Gastroesophageal sphincter (tissue), 3 donors: Measurements from ENCODE around the gene HPS4.

Source experiments
- POLR2A ChIP-seq, 2 donors: fragments of 450-650 bp; IDR thresholded peaks; one replicate each; pipeline ENCODE4 v1.6.1; 2017; ENCODE audit warnings: antibody characterized with exemption in 2 of 2, mild to moderate bottlenecking in 2 of 2, moderate library complexity in 1 of 2
- POLR2AphosphoS5 ChIP-seq: sonication (generic); formaldehyde crosslinking; IDR thresholded peaks from one replicate; pipeline ENCODE4 v1.6.1; 2017; ENCODE audit warnings: antibody characterized with exemption
- TF ChIP-seq, protein P1 (sequence below), 4 experiments: fragments of 200-600 bp in 2 of 4; fragments of 450-650 bp in 2 of 4; sonication (generic) in 1 of 4; IDR thresholded peaks; one replicate each; pipeline ENCODE4 v1.5.1; 2017 to 2019; ENCODE audit warnings: antibody characterized with exemption in 4 of 4, mild to moderate bottlenecking in 2 of 4, moderate library complexity in 2 of 4

DNA sequence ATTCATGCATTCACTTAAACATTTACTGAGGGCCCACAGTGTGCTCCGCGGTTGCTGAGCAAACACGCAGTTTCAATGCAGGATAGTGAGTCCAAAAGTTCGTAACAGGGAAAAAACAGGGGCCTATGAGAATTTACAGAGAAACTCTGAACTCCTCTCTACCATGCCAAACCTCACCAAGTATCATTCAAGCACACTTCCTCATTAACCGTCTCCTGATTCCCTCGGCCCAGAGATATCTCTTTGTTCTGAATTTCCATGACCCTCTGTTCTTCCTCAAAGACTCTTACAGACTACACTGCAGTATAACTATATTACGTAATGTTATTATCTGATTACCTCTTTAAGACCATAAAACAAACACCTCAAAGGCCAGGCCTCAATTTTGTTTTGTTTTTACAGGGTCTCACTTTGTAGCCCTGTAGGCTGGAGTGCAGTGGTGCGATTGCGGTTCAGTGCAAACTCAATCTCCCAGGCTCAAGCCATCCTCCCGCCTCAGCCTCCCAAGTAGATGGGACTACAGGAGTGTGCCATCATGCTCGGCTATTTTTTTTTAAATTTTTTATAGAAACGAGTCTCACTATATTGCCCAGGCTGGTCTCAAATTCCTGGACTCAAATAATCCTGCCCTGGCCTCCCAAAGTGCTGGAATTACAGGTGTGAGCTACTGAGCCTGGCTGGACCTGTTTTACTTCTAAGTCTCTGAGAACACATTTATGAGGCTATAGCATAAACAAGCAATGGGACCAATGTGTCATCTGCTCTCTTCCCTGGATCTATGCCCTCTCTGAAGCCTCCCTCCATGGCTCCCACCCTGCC lies 3.6 kb downstream of the HPS4 start:
- TF ChIP-seq, protein P1, sequence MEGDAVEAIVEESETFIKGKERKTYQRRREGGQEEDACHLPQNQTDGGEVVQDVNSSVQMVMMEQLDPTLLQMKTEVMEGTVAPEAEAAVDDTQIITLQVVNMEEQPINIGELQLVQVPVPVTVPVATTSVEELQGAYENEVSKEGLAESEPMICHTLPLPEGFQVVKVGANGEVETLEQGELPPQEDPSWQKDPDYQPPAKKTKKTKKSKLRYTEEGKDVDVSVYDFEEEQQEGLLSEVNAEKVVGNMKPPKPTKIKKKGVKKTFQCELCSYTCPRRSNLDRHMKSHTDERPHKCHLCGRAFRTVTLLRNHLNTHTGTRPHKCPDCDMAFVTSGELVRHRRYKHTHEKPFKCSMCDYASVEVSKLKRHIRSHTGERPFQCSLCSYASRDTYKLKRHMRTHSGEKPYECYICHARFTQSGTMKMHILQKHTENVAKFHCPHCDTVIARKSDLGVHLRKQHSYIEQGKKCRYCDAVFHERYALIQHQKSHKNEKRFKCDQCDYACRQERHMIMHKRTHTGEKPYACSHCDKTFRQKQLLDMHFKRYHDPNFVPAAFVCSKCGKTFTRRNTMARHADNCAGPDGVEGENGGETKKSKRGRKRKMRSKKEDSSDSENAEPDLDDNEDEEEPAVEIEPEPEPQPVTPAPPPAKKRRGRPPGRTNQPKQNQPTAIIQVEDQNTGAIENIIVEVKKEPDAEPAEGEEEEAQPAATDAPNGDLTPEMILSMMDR (IDR thresholded peaks at IDR 0.05), result no peak
- TF ChIP-seq POLR2AphosphoS5, result no peak
- no peak for TF ChIP-seq POLR2A (IDR thresholded peaks at IDR 0.05)
